HCT116 (cell line): ENCODE measurements around the gene IQCH. TPM values are rescaled to one million over a fixed set of nuclear protein-coding genes. Genes with fewer than 3 reads are reported as not detected.

ENCODE experiments used
- ATAC-seq: fragments of 200-7000 bp; cut with Tn5 transposase; 2 replicates; pipeline ENCODE4 v1.9.1; 2020; ENCODE audit warnings: mild to moderate bottlenecking, moderate library complexity
- BruUV-seq: library from RNA; stranded (reverse); fragments of 400-500 nt; replicated peaks from 2 replicates; lab custom pipeline; 2021; lab: Mats Ljungman, UMichigan
- CTCF ChIA-PET: fragments of 300-600 bp; sonication (Branson Sonifier 250); formaldehyde crosslinking; loops from one replicate; lab custom pipeline; 2021; ENCODE audit warnings: antibody characterized with exemption; lab: Charles Lee
- POLR2A ChIA-PET: fragments of 300-600, 350-600 bp; sonication (Branson Sonifier 250); formaldehyde crosslinking; loops from one replicate; lab custom pipeline; 2021; ENCODE audit warnings: antibody characterized with exemption; lab: Charles Lee
- RAD21 ChIA-PET, 2 experiments: fragments of 300-600 bp; sonication (Branson Sonifier 250); formaldehyde crosslinking; loops; one replicate each; lab custom pipeline; 2023; ENCODE audit warnings: low total read pairs in 2 of 2; ENCODE audit not compliant: uncharacterized antibody in 2 of 2, unreplicated experiment in 2 of 2, low non-redundant PET in 1 of 2; lab: Charles Lee
- DNase-seq: peaks from one replicate; pipeline ENCODE4 v3.0.0-alpha.2; 2010; ENCODE audit warnings: low read depth, low spot score
- H2AFZ ChIP-seq: fragments of 200-600 bp; shearing (Covaris generic), sonication (generic); 2 replicates; pipeline ENCODE4 v1.6.1; 2017; ENCODE audit warnings: low read depth, mixed run types, mixed read lengths, antibody characterized with exemption, low read length; ENCODE audit not compliant: poor library complexity, severe bottlenecking
- H3K27ac ChIP-seq: 2 replicates; pipeline ENCODE4 v1.5.1; 2012; ENCODE audit warnings: low read depth, low read length
- H3K27me3 ChIP-seq: fragments of 200-600 bp; sonication (generic); 2 replicates; pipeline ENCODE4 v1.6.1; 2016; ENCODE audit warnings: mixed run types, low read length, mixed read lengths; ENCODE audit not compliant: insufficient read depth
- H3K36me3 ChIP-seq, 2 experiments: fragments of 200-500 bp in 1 of 2; fragments of 200-600 bp in 1 of 2; sonication (Bioruptor generic) in 1 of 2; sonication (generic) in 1 of 2; 2 replicates each; pipeline versions ENCODE4 v1.5.1 to v1.6.1; 2014 to 2016; ENCODE audit warnings: low read length in 2 of 2, inconsistent platforms in 1 of 2, mixed read lengths in 1 of 2, mixed run types in 1 of 2; ENCODE audit not compliant: insufficient read depth in 2 of 2, control insufficient read depth in 1 of 2
- H3K4me1 ChIP-seq, 2 experiments: fragments of 200-600 bp in 1 of 2; sonication (generic) in 1 of 2; 2 replicates each; pipeline versions ENCODE4 v1.5.1 to v1.6.1; 2012 to 2017; ENCODE audit warnings: low read length in 2 of 2, inconsistent platforms in 1 of 2, mild to moderate bottlenecking in 1 of 2, mixed read lengths in 1 of 2, mixed run types in 1 of 2, moderate library complexity in 1 of 2; ENCODE audit not compliant: insufficient read depth in 2 of 2, control insufficient read depth in 1 of 2
- H3K4me2 ChIP-seq: fragments of 200-600 bp; sonication (generic); 2 replicates; pipeline ENCODE4 v1.6.1; 2017; ENCODE audit warnings: mixed run types, low read length, mixed read lengths
- H3K4me3 ChIP-seq, 2 experiments: fragments of 200-600 bp in 1 of 2; sonication (generic) in 1 of 2; replicated peaks in 1 of 2; 2 replicates each; pipeline ENCODE4 v1.5.1; 2011 to 2016; ENCODE audit warnings: low read length in 2 of 2, control low read depth in 1 of 2, low read depth in 1 of 2, mild to moderate bottlenecking in 1 of 2, mixed read lengths in 1 of 2, mixed run types in 1 of 2
- H3K79me2 ChIP-seq: fragments of 200-600 bp; sonication (generic); 2 replicates; pipeline ENCODE4 v1.6.1; 2017; ENCODE audit warnings: mild to moderate bottlenecking, mixed run types, low read length, moderate library complexity, mixed read lengths; ENCODE audit not compliant: insufficient read depth
- H3K9ac ChIP-seq: fragments of 200-600 bp; sonication (generic); 2 replicates; pipeline ENCODE4 v1.6.1; 2016; ENCODE audit warnings: low read length, mixed read lengths
- H3K9me2 ChIP-seq: fragments of 200-600 bp; sonication (generic), shearing (Covaris generic); 2 replicates; pipeline ENCODE4 v1.6.1; 2017; ENCODE audit warnings: mixed run types, mild to moderate bottlenecking, moderate library complexity; ENCODE audit not compliant: insufficient read depth
- H3K9me3 ChIP-seq, 2 experiments: fragments of 200-500 bp in 1 of 2; fragments of 200-600 bp in 1 of 2; sonication (Bioruptor generic) in 1 of 2; sonication (generic) in 1 of 2; 2 replicates each; pipeline ENCODE4 v1.6.1; 2014 to 2017; ENCODE audit warnings: low read length in 2 of 2, mixed read lengths in 2 of 2, inconsistent platforms in 1 of 2, low read depth in 1 of 2, mild to moderate bottlenecking in 1 of 2, mixed run types in 1 of 2, moderate library complexity in 1 of 2; ENCODE audit not compliant: control insufficient read depth in 1 of 2, insufficient read depth in 1 of 2
- H4K20me1 ChIP-seq: fragments of 200-600 bp; sonication (generic), shearing (Covaris generic); 2 replicates; pipeline ENCODE4 v1.6.1; 2017; ENCODE audit warnings: mixed run types, mild to moderate bottlenecking, moderate library complexity; ENCODE audit not compliant: insufficient read depth
- CTCF ChIP-seq, 3 experiments: fragments of 200-600 bp in 1 of 3; sonication (generic) in 1 of 3; IDR thresholded peaks in 2 of 3; conservative IDR thresholded peaks in 1 of 3; 2 replicates each; pipeline ENCODE4 v1.5.1; 2012 to 2017; ENCODE audit warnings: low read depth in 2 of 3, low read length in 2 of 3, antibody characterized with exemption in 1 of 3, borderline replicate concordance in 1 of 3, control low read depth in 1 of 3, mild to moderate bottlenecking in 1 of 3, mixed read lengths in 1 of 3, mixed run types in 1 of 3, moderate library complexity in 1 of 3; ENCODE audit not compliant: insufficient read depth in 1 of 3
- EZH2phosphoT487 ChIP-seq: fragments of 200-600 bp; IDR thresholded peaks from 2 replicates; pipeline ENCODE4 v1.6.1; 2018; ENCODE audit warnings: antibody characterized with exemption, borderline replicate concordance
- FOSL1 ChIP-seq: IDR thresholded peaks from 2 replicates; pipeline ENCODE4 v1.6.1; 2012; ENCODE audit warnings: low read depth
- MAX ChIP-seq: IDR thresholded peaks from 2 replicates; pipeline ENCODE4 v1.6.1; 2012
- POLR2AphosphoS5 ChIP-seq: IDR thresholded peaks from 2 replicates; pipeline ENCODE4 v1.6.1; 2011; ENCODE audit warnings: mild to moderate bottlenecking, low read depth, low read length, moderate library complexity
- SRF ChIP-seq: IDR thresholded peaks from 2 replicates; pipeline ENCODE4 v1.6.1; 2012; ENCODE audit warnings: low read depth
- YY1 ChIP-seq: IDR thresholded peaks from 2 replicates; pipeline ENCODE4 v1.6.1; 2011; ENCODE audit warnings: low read length, low read depth, moderate library complexity, mild to moderate bottlenecking; ENCODE audit not compliant: insufficient replicate concordance; ENCODE audit errors: extremely low read depth
- intact Hi-C: fragments of 100-400 bp; cut with micrococcal nuclease; formaldehyde crosslinking; loops from 2 replicates; pipeline ENCODE4 v1.10.0; 2022
- total RNA-seq: library from RNA; stranded (reverse); gene quantifications from one replicate; pipeline ENCODE4 v1.2.1, GENCODE V29; 2021; ENCODE audit not compliant: unreplicated experiment

Gene IQCH
- total RNA-seq, 1 experiment from 2014 or later = 4.6 TPM

- Histone ChIP-seq H3K27me3 (no peaks in the 10 kb centered on the region), H3K36me3 (0 out of 4 replicates have a peak, but pooled peaks cover 0 to 2% of the 10 kb centered on the region in 2 experiments), H2AFZ (no peak overlapping the region), H3K4me1 (no peaks in the 10 kb centered on the region), H3K27ac (no peak overlapping the region), H3K79me2 (no peaks in the 10 kb centered on the region), H3K9me2 (no peaks in the 10 kb centered on the region), H3K4me3 (no peak overlapping the region), H3K9ac (no peak overlapping the region), H4K20me1 (no peaks in the 10 kb centered on the region), H3K4me2 (no peak overlapping the region), H3K9me3 (no peaks in the 10 kb centered on the region)
- TF ChIP-seq POLR2AphosphoS5 (no peak), EZH2phosphoT487 (no peak), FOSL1 (no peak), MAX (no peak), CTCF (IDR thresholded peaks at IDR 0.05 in 2 of 3, conservative IDR thresholded peaks at IDR 0.05 in 1 of 3; ENCODE audit: borderline replicate concordance in 1 of 3, insufficient read depth in 1 of 3, low read depth in 2 of 3, low read length in 2 of 3) (no peak), SRF (no peak), YY1 (no peak)
- intact Hi-C loops = no loop called here
- no TSS peak for BruUV-seq
- POLR2A ChIA-PET = no interaction called here
- DNase-seq = no peak
- RAD21 ChIA-PET = no interaction called here
- CTCF ChIA-PET = no interaction called here
- ATAC-seq = no peak
Measured at GRCh38 chr15:67510597-67511190, 256.1 kb downstream of the IQCH start.
